GM18505 (cell line): ENCODE measurements around the gene H3-3A.
A peak's percentile ranks its signal among the peaks of the same experiment; 100 is the strongest.

Source experiments
- ATAC-seq: cut with Tn5 transposase; IDR thresholded peaks from one replicate; pipeline ENCODE4 v1.9.1; 2021; ENCODE audit not compliant: unreplicated experiment
- POLR2A ChIP-seq: IDR thresholded peaks from 4 replicates; pipeline ENCODE4 v1.6.1; 2011; ENCODE audit warnings: borderline replicate concordance; ENCODE audit not compliant: insufficient read depth, insufficient read length; ENCODE audit errors: extremely low read depth

H3-3A gene

GRCh38 chr1:226061841-226062557 lies 517 bp upstream of the H3-3A start:
- ATAC-seq = peak; percentile 47
- TF ChIP-seq POLR2A = peak; percentile 12

GRCh38 chr1:226063224-226063976 lies 884 bp downstream of the H3-3A start:
- ATAC-seq = peak; percentile 3
- peak; percentile 49 for TF ChIP-seq POLR2A

- no peak for TF ChIP-seq POLR2A
- no peak for ATAC-seq
Observed at GRCh38 chr1:226063977-226064815, 1.7 kb downstream of the H3-3A start.

- ATAC-seq = no peak
Observed at GRCh38 chr1:226064816-226065248, 2.3 kb downstream of the H3-3A start.

GRCh38 chr1:226066415-226067078 lies 4.0 kb downstream of the H3-3A start:
- no peak for TF ChIP-seq POLR2A
- no peak for ATAC-seq

More at GRCh38 chr1:226064816-226065248, 2.3 kb downstream of the H3-3A start:
- TF ChIP-seq POLR2A = no peak

- no peak for ATAC-seq
- TF ChIP-seq POLR2A = no peak
Observed at GRCh38 chr1:226069811-226070489, 7.4 kb downstream of the H3-3A start.

GRCh38 chr1:226072347-226072746 lies 9.8 kb downstream of the H3-3A start:
- ATAC-seq = no peak
- TF ChIP-seq POLR2A = no peak

- no peak for TF ChIP-seq POLR2A
- no peak for ATAC-seq
Observed at GRCh38 chr1:226073184-226073950, 10.9 kb downstream of the H3-3A start.

GRCh38 chr1:226074046-226074445 lies 11.5 kb downstream of the H3-3A start:
- peak; percentile 15 for TF ChIP-seq POLR2A
- no peak for ATAC-seq

- TF ChIP-seq POLR2A = no peak
- no peak for ATAC-seq
Observed at GRCh38 chr1:226076378-226076777, 13.9 kb downstream of the H3-3A start.

- ATAC-seq = no peak
- TF ChIP-seq POLR2A = no peak
Observed at GRCh38 chr1:226078374-226078773, 15.9 kb downstream of the H3-3A start.

GRCh38 chr1:226082587-226082917 lies 20.0 kb downstream of the H3-3A start:
- ATAC-seq = no peak
- no peak for TF ChIP-seq POLR2A
